ENCODE data around the gene DPP6.

The DPP6 gene

DNA sequence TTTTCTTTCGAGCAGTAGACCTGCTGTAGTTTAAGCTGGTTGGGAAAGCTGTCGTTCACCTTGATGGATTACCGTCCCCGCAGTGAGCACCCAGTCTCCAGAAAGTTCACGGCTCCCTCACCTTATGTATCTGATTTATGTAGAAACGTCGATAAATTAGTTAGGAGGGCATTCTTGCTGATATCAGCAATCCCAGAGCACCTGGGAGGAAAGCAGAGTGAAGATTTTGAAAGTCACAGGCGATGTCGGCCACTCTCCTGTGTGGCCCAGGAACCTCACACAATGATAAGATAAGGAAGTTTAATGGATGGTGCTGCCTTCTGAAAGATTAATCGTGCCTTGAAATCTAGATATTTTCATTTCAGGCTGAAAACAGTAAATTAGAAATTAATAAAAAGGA, 336.8 kb downstream of the DPP6 start:
- no peak overlapping the region for H3K27ac ChIP-seq
- no peak overlapping the region for H3K4me3 ChIP-seq (ENCODE audit: low read depth, low read length)
- no peaks in the 10 kb centered on the region for H3K27me3 ChIP-seq (ENCODE audit: insufficient read depth, low read depth, severe bottlenecking)
- TF ChIP-seq, protein P1, sequence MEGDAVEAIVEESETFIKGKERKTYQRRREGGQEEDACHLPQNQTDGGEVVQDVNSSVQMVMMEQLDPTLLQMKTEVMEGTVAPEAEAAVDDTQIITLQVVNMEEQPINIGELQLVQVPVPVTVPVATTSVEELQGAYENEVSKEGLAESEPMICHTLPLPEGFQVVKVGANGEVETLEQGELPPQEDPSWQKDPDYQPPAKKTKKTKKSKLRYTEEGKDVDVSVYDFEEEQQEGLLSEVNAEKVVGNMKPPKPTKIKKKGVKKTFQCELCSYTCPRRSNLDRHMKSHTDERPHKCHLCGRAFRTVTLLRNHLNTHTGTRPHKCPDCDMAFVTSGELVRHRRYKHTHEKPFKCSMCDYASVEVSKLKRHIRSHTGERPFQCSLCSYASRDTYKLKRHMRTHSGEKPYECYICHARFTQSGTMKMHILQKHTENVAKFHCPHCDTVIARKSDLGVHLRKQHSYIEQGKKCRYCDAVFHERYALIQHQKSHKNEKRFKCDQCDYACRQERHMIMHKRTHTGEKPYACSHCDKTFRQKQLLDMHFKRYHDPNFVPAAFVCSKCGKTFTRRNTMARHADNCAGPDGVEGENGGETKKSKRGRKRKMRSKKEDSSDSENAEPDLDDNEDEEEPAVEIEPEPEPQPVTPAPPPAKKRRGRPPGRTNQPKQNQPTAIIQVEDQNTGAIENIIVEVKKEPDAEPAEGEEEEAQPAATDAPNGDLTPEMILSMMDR (IDR thresholded peaks at IDR 0.05; ENCODE audit: low read depth, low read length): no peak
- no peak for DNase-seq
- H3K9me3 ChIP-seq (ENCODE audit: severe bottlenecking): no peaks in the 10 kb centered on the region
- no peaks in the 10 kb centered on the region for H3K36me3 ChIP-seq

DNA sequence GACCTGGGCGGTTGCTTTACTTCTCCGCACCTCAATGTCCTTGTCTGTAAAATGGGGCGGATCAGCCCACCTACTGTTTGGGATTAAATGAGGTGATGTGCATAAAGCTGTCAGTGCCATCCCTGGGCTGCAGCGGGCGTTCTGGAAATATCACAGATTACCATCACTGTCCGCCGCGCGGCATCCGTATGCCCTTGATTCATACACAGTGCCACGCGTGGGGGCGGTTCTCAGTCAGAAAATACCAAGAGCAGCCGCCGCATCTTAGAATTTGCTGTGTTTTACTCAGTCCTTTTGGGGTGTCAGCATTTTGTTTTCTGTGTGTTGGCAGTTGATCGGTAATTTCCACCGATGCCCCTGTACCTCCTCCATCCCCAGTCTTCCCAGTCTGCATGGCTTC, 338.8 kb downstream of the DPP6 start:
- TF ChIP-seq, protein P1 (IDR thresholded peaks at IDR 0.05; ENCODE audit: low read depth, low read length): no peak
- H3K4me3 ChIP-seq (ENCODE audit: low read depth, low read length): no peak overlapping the region
- no peak for DNase-seq
- no peaks in the 10 kb centered on the region for H3K27me3 ChIP-seq (ENCODE audit: insufficient read depth, low read depth, severe bottlenecking)
- H3K9me3 ChIP-seq (ENCODE audit: severe bottlenecking): no peaks in the 10 kb centered on the region
- no peak overlapping the region for H3K27ac ChIP-seq
- no peaks in the 10 kb centered on the region for H3K36me3 ChIP-seq

DNA sequence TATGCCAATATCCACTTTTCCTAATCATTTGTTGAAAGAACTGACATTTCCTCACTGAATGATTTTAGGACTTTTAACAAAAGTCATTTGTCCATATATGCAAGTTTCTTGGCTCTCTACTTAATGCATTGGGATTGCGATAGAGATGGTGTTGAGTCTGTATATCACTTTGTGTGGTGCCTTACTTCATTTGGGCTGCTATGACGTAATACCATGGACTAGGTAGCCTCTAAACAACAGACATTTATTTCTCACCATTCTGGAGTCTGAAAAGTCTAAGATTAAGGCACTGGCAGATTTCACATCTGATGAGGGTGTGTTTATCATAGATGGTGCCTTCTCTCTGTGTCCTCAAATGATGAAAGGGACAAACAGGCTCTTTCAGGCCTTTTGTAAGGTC, 342.6 kb downstream of the DPP6 start:
- H3K4me3 ChIP-seq (ENCODE audit: low read depth, low read length): no peak overlapping the region
- H3K9me3 ChIP-seq (ENCODE audit: severe bottlenecking): no peaks in the 10 kb centered on the region
- no peaks in the 10 kb centered on the region for H3K36me3 ChIP-seq
- no peak overlapping the region for H3K27ac ChIP-seq
- TF ChIP-seq, protein P1 (IDR thresholded peaks at IDR 0.05; ENCODE audit: low read depth, low read length): no peak
- no peak for DNase-seq
- no peaks in the 10 kb centered on the region for H3K27me3 ChIP-seq (ENCODE audit: insufficient read depth, low read depth, severe bottlenecking)

DNA sequence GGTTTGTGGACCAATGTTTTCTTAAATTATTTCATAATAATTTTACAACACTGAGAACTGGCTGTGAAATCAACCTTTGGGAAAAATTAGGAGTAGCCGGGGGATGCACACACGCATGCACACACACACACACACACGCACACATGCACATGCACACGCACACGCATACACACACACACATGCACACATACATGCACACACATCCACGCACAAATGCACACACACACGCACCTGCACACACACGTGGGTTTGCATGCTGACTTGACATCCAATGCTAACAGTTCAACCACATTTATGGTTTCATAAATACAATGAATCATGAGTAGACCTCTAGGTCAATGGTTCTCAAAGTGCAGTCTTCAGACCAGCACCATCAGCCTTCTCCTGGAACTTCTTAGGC, 354.1 kb downstream of the DPP6 start:
- Histone ChIP-seq H3K36me3 (no peaks in the 10 kb centered on the region), H3K27ac (no peak overlapping the region), H3K4me3 (ENCODE audit: low read depth, low read length) (no peak overlapping the region), H3K27me3 (ENCODE audit: insufficient read depth, low read depth, severe bottlenecking) (no peaks in the 10 kb centered on the region), H3K9me3 (ENCODE audit: severe bottlenecking) (no peaks in the 10 kb centered on the region)
- DNase-seq: no peak
- TF ChIP-seq, protein P1 (IDR thresholded peaks at IDR 0.05; ENCODE audit: low read depth, low read length): no peak

DNA sequence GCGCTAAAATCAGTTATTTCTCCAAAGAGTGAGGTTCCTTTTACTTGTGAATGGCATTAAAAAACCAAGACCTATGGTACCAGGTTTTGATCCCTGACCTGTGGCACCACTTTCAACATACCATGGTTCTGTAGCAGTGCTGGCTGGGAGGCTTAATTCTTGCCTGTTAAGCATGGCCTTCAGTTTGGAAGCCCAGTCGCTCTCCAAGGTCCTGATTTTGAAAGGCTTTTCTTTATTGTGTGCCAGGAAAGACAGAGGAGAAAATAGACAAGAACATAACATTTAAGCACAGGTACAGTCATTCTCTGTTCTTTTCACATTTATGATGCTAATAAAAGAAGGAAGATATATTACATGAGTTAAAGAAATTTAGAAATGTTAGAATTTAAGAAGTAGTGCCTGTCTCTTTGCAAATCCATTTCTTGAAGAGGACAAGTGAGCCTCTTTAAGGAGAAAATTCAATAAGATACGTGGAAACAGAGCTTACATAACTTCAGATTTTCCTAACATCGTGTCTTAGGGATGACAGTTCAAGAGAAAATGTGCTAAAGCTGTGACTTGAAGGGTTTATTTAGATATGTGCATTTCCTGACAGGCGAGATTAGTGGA, 357.6 kb downstream of the DPP6 start:
- DNase-seq: no peak
- Histone ChIP-seq H3K36me3 (no peaks in the 10 kb centered on the region), H3K4me3 (ENCODE audit: low read depth, low read length) (no peak overlapping the region), H3K9me3 (ENCODE audit: severe bottlenecking) (no peaks in the 10 kb centered on the region), H3K27ac (no peak overlapping the region), H3K27me3 (ENCODE audit: insufficient read depth, low read depth, severe bottlenecking) (no peaks in the 10 kb centered on the region)
- TF ChIP-seq, protein P1 (IDR thresholded peaks at IDR 0.05; ENCODE audit: low read depth, low read length): no peak

DNA sequence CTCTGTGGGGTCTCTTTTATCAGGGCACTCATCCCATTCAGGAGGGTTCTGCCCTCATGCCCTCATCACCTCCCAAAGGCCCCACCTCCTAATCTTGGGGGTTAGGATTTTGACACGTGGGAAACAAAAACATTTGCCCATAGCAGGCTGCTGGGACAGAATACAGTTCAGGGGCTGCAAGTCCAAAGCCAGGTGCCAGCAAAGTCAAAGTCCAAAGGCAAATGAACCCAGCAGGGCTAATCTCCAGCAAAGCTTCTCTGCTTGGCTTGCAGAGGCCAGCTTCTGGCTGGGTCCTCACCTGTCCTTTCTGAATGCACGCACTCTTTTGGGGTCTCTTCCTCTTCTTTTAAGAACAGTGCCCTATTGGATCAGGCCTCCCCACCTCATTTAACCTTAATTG, 359.9 kb downstream of the DPP6 start:
- Histone ChIP-seq H3K27me3 (ENCODE audit: insufficient read depth, low read depth, severe bottlenecking) (no peaks in the 10 kb centered on the region), H3K9me3 (ENCODE audit: severe bottlenecking) (no peaks in the 10 kb centered on the region), H3K4me3 (ENCODE audit: low read depth, low read length) (no peak overlapping the region), H3K27ac (no peak overlapping the region), H3K36me3 (no peaks in the 10 kb centered on the region)
- DNase-seq: no peak
- TF ChIP-seq, protein P1 (IDR thresholded peaks at IDR 0.05; ENCODE audit: low read depth, low read length): no peak
